Measurements from ENCODE around the gene ARSI. TPM values are rescaled to one million over a fixed set of nuclear protein-coding genes. Genes with fewer than 3 reads are reported as not detected.

ARSI gene
- total and polyA plus RNA-seq, 4 donors: 0.23 to 0.51 (median 0.33) TPM; not detected in 1

DNA sequence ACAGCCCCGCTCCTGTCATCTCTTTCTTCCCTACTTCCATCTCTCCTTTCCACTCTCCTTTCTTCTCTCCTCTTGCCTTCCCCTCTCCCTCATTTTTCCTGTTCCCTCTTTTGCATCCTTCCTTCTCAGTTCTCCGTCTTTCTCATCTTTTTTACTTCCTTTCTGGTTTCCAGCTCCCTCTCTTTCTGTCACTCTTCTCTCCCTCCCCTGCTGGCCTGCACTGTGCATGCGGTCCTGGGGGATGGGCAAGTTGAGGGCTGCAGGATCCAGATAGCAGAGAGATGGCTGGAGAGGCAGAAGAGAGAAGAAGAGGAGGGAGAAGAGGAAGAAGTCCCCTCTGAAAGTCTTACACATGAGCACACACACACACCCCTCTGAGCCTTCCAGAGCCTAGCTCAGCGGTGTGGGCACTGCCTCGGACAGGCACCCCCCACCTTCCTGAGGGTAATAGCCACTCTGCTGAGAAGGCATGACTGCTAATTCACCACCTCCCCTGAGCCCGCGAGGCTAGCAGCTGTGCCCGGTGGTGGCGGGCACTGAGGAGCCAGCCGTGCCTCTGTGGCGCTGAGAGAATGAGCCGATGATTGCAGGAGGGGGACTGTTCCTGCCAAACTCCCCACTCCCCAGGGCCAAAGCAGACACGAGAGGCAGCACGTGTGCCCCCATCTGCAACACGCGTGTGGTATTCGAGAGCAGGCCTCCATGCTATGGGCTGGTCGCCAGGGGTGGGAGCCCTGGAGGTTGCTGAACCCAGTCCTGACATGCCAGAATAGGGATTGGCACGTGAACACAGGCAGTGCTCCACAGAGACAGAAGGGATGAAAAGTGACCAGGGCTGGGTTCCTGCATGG lies 9.4 kb downstream of the ARSI start:
- Histone ChIP-seq H3K9ac (ENCODE audit: low read depth in 1 of 2, low read length in 2 of 2) (no peak overlapping the region), H3K9me3 (ENCODE audit: control insufficient read depth in 4 of 4, low read length in 3 of 4) (no peaks in the 10 kb centered on the region), H3K4me3 (ENCODE audit: low read depth in 1 of 3, low read length in 3 of 3) (no peak overlapping the region), H3K27ac (ENCODE audit: low read depth in 1 of 2, low read length in 2 of 2) (no peak overlapping the region), H3K36me3 (ENCODE audit: control insufficient read depth in 4 of 4, insufficient read depth in 3 of 4, low read depth in 1 of 4, low read length in 3 of 4) (no peaks in the 10 kb centered on the region), H3K4me1 (ENCODE audit: control insufficient read depth in 4 of 4, insufficient read depth in 4 of 4, low read length in 3 of 4) (no peaks in the 10 kb centered on the region), H3K27me3 (ENCODE audit: control insufficient read depth in 4 of 4, insufficient read depth in 4 of 4, low read length in 3 of 4) (peaks cover 0 to 4% (median 0%) of the 10 kb centered on the region in 4 donors)
- TF ChIP-seq RXRA (IDR thresholded peaks at IDR 0.05): peak; percentile 75 to 76
- TF ChIP-seq, protein P1, sequence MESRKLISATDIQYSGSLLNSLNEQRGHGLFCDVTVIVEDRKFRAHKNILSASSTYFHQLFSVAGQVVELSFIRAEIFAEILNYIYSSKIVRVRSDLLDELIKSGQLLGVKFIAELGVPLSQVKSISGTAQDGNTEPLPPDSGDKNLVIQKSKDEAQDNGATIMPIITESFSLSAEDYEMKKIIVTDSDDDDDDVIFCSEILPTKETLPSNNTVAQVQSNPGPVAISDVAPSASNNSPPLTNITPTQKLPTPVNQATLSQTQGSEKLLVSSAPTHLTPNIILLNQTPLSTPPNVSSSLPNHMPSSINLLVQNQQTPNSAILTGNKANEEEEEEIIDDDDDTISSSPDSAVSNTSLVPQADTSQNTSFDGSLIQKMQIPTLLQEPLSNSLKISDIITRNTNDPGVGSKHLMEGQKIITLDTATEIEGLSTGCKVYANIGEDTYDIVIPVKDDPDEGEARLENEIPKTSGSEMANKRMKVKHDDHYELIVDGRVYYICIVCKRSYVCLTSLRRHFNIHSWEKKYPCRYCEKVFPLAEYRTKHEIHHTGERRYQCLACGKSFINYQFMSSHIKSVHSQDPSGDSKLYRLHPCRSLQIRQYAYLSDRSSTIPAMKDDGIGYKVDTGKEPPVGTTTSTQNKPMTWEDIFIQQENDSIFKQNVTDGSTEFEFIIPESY (IDR thresholded peaks at IDR 0.05): no peak
- no peak for TF ChIP-seq HNF4G (IDR thresholded peaks at IDR 0.05)
- no peak for TF ChIP-seq YY1 (IDR thresholded peaks at IDR 0.05)
- WGBS: 79% methylated on average over 19 of the region's 19 CpGs
- DNase-seq (ENCODE audit: low spot score): no peak

DNA sequence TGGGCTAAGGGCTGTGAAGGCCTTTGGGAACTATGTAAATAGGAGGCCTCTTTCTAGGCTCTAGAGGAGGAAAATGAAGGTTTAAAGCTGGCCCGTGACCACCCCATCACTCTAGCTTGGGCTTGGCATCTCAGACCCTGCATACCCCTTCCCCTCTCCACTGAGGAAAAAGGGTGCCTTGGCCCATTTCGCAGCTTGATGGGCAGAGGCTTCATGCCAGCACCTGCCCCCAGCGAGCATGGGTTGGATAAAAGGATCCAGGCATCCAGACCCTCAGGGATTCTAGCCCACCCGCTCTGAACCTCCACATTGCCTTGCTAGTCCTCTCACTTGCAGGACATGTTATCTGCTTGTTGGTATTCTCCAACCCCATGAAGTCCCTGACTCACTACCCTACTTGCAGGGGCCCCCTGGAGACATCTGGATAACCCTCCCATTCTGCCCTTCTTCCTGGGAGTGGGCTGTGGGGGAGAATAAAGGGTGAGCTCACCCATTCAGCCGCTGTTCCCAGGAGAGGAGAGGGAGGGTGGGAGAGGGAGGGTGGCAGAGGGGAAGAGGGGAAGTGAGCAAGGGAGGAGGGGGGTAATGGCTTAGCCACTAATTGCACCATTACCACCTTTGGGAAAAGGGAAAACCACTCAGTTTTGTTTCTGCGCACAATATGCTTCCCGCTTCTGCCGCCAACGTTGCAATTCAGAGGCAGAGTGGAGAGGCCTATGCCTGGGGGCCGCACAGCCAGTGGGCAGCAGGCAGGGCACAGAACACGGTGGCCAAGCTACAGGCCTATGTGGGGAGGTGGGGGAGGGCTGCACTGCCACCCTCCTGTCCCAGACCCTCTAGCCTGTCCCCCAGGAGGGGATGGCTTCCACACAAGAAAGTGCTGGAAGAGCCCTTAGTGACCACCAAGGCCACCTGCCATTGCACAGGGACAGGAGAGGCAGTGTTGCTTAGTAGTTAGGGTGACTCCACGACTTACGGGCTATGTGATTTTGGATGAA lies 11.0 kb downstream of the ARSI start:
- WGBS: 86% methylated on average over 13 of the region's 13 CpGs

More for the DNA sequence above, 11.0 kb downstream of the ARSI start:
- Histone ChIP-seq H3K27ac (ENCODE audit: low read depth in 1 of 2, low read length in 2 of 2) (no peak overlapping the region), H3K36me3 (ENCODE audit: control insufficient read depth in 4 of 4, insufficient read depth in 3 of 4, low read depth in 1 of 4, low read length in 3 of 4) (no peaks in the 10 kb centered on the region), H3K9me3 (ENCODE audit: control insufficient read depth in 4 of 4, low read length in 3 of 4) (no peaks in the 10 kb centered on the region), H3K27me3 (ENCODE audit: control insufficient read depth in 4 of 4, insufficient read depth in 4 of 4, low read length in 3 of 4) (peaks cover 0 to 4% (median 0%) of the 10 kb centered on the region in 4 donors), H3K4me1 (ENCODE audit: control insufficient read depth in 4 of 4, insufficient read depth in 4 of 4, low read length in 3 of 4) (no peaks in the 10 kb centered on the region), H3K9ac (ENCODE audit: low read depth in 1 of 2, low read length in 2 of 2) (no peak overlapping the region), H3K4me3 (ENCODE audit: low read depth in 1 of 3, low read length in 3 of 3) (no peak overlapping the region)
- TF ChIP-seq, protein P2, sequence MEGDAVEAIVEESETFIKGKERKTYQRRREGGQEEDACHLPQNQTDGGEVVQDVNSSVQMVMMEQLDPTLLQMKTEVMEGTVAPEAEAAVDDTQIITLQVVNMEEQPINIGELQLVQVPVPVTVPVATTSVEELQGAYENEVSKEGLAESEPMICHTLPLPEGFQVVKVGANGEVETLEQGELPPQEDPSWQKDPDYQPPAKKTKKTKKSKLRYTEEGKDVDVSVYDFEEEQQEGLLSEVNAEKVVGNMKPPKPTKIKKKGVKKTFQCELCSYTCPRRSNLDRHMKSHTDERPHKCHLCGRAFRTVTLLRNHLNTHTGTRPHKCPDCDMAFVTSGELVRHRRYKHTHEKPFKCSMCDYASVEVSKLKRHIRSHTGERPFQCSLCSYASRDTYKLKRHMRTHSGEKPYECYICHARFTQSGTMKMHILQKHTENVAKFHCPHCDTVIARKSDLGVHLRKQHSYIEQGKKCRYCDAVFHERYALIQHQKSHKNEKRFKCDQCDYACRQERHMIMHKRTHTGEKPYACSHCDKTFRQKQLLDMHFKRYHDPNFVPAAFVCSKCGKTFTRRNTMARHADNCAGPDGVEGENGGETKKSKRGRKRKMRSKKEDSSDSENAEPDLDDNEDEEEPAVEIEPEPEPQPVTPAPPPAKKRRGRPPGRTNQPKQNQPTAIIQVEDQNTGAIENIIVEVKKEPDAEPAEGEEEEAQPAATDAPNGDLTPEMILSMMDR (IDR thresholded peaks at IDR 0.05; ENCODE audit: low read depth, low read length, missing input control): no peak
- no peak for TF ChIP-seq NR2F2 (IDR thresholded peaks at IDR 0.05)
- no peak for TF ChIP-seq TAF1 (conservative IDR thresholded peaks at IDR 0.05)
- TF ChIP-seq SP1 (IDR thresholded peaks at IDR 0.05): no peak
- TF ChIP-seq HNF4A (conservative IDR thresholded peaks at IDR 0.05): no peak
- TF ChIP-seq YY1 (IDR thresholded peaks at IDR 0.05): no peak
- TF ChIP-seq FOXA1 (IDR thresholded peaks at IDR 0.05): no peak
- no peak for TF ChIP-seq GABPA (IDR thresholded peaks at IDR 0.05 in 1 of 2, conservative IDR thresholded peaks at IDR 0.05 in 1 of 2)
- TF ChIP-seq, protein P3, sequence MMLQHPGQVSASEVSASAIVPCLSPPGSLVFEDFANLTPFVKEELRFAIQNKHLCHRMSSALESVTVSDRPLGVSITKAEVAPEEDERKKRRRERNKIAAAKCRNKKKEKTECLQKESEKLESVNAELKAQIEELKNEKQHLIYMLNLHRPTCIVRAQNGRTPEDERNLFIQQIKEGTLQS (IDR thresholded peaks at IDR 0.05): no peak
- TF ChIP-seq RXRA (IDR thresholded peaks at IDR 0.05): no peak
- TF ChIP-seq, protein P4, sequence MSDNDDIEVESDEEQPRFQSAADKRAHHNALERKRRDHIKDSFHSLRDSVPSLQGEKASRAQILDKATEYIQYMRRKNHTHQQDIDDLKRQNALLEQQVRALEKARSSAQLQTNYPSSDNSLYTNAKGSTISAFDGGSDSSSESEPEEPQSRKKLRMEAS (IDR thresholded peaks at IDR 0.05): no peak
- no peak for TF ChIP-seq JUND (IDR thresholded peaks at IDR 0.05)
- TF ChIP-seq EGR1 (IDR thresholded peaks at IDR 0.05; ENCODE audit: low read depth in 2 of 2): no peak
- no peak for TF ChIP-seq FOXA2 (IDR thresholded peaks at IDR 0.05)
- TF ChIP-seq RAD21 (IDR thresholded peaks at IDR 0.05): no peak
- TF ChIP-seq, protein P1 (IDR thresholded peaks at IDR 0.05): no peak
- no peak for DNase-seq (ENCODE audit: low spot score)

Measured in liver (tissue), 9 donors.